Progenitor cell of endocrine pancreas (in vitro differentiated cells): Measurements from ENCODE around the gene RHOB. TPM values are rescaled to one million over a fixed set of nuclear protein-coding genes. Genes with fewer than 3 reads are reported as not detected.

ENCODE experiments used
- DNase-seq: peaks from one replicate; pipeline ENCODE4 v3.0.0; 2021; ENCODE audit warnings: low spot score; ENCODE audit not compliant: unreplicated experiment
- H3K27ac Mint-ChIP-seq: 2 replicates; pipeline ENCODE4 v1.8.0; 2021; ENCODE audit warnings: mild to moderate bottlenecking, moderate library complexity, mixed read lengths
- H3K27me3 Mint-ChIP-seq: 2 replicates; pipeline ENCODE4 v1.8.0; 2021; ENCODE audit warnings: mixed read lengths
- H3K36me3 Mint-ChIP-seq: 2 replicates; pipeline ENCODE4 v1.8.0; 2022; ENCODE audit warnings: mixed read lengths; ENCODE audit not compliant: insufficient read depth
- H3K4me1 Mint-ChIP-seq: 2 replicates; pipeline ENCODE4 v1.8.0; 2021; ENCODE audit warnings: low read depth, mixed read lengths
- H3K4me3 Mint-ChIP-seq: 2 replicates; pipeline ENCODE4 v1.8.0; 2021; ENCODE audit warnings: low read depth, mild to moderate bottlenecking, moderate library complexity, mixed read lengths
- H3K9me3 Mint-ChIP-seq: 2 replicates; pipeline ENCODE4 v1.8.0; 2021; ENCODE audit warnings: low read depth, mixed read lengths
- total RNA-seq: library from RNA; stranded (reverse); gene quantifications from 2 replicates; pipeline ENCODE4 v1.2.1, GENCODE V29; 2021
- TF ChIP-seq, protein P1 (sequence below): fragments of 200-600 bp; sonication (generic); IDR thresholded peaks from one replicate; pipeline ENCODE4 v1.5.0; 2021; ENCODE audit warnings: antibody characterized with exemption, mild to moderate bottlenecking; ENCODE audit not compliant: unreplicated experiment

RHOB gene
- total RNA-seq, 1 donor from 2014 or later: 148 TPM

GRCh38 chr2:20430461-20431300 is 16.2 kb upstream of the RHOB start:
- no peak for DNase-seq

DNA sequence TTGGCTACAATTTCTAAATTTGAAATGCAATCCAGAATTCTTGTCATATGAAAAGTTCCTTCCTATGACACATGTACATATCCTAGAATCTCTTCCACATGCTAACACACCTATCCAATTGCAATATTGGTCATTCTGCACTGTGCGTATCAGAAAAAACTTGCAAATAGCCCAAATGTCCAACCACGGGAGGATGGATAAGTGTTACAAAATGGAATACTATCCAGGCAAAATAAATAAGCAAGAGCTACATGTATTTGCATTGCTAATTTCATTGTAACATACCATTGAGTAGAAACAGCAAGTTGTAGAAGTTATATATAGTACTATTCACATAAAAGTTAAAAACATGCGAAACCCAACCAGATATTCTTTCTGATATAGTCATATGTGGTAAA is 15.6 kb upstream of the RHOB start:
- Mint-ChIP-seq H3K27me3 (peaks cover 3% of the 10 kb centered on the region), H3K36me3 (no peaks in the 10 kb centered on the region), H3K4me3 (no peak overlapping the region), H3K4me1 (peaks cover 12% of the 10 kb centered on the region), H3K27ac (no peak overlapping the region), H3K9me3 (no peaks in the 10 kb centered on the region)
- DNase-seq: no peak
- TF ChIP-seq, protein P1, sequence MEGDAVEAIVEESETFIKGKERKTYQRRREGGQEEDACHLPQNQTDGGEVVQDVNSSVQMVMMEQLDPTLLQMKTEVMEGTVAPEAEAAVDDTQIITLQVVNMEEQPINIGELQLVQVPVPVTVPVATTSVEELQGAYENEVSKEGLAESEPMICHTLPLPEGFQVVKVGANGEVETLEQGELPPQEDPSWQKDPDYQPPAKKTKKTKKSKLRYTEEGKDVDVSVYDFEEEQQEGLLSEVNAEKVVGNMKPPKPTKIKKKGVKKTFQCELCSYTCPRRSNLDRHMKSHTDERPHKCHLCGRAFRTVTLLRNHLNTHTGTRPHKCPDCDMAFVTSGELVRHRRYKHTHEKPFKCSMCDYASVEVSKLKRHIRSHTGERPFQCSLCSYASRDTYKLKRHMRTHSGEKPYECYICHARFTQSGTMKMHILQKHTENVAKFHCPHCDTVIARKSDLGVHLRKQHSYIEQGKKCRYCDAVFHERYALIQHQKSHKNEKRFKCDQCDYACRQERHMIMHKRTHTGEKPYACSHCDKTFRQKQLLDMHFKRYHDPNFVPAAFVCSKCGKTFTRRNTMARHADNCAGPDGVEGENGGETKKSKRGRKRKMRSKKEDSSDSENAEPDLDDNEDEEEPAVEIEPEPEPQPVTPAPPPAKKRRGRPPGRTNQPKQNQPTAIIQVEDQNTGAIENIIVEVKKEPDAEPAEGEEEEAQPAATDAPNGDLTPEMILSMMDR: no peak

More at GRCh38 chr2:20430461-20431300, 16.2 kb upstream of the RHOB start:
- no peak overlapping the region for H3K27ac Mint-ChIP-seq
- H3K4me3 Mint-ChIP-seq: no peak overlapping the region
- H3K36me3 Mint-ChIP-seq: no peaks in the 10 kb centered on the region
- TF ChIP-seq, protein P1: no peak
- H3K27me3 Mint-ChIP-seq: peaks cover 3% of the 10 kb centered on the region
- H3K9me3 Mint-ChIP-seq: no peaks in the 10 kb centered on the region
- peaks cover 12% of the 10 kb centered on the region for H3K4me1 Mint-ChIP-seq

DNA sequence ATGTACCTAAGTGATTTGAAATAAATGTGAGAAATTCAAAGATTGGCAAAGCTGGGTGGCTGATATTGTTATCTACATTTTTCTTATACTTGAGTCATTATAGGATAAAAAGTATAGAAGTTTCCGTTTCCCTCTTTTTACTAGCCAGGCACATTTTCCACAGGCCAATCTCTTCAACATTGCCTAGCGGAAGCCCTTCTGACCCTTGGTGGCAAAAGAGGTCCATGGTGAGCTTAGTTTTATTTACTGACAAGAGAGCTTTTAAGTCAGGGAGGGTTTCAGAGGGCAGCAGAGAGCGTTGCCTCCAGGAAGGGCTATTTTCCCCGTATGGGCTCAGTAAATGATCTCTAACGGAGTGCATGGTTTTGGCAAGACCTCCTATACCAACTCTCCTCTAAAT is 15.1 kb upstream of the RHOB start:
- H3K9me3 Mint-ChIP-seq: no peaks in the 10 kb centered on the region
- TF ChIP-seq, protein P1: no peak
- peaks cover 12% of the 10 kb centered on the region for H3K4me1 Mint-ChIP-seq
- H3K4me3 Mint-ChIP-seq: no peak overlapping the region
- H3K27me3 Mint-ChIP-seq: peaks cover 3% of the 10 kb centered on the region
- H3K27ac Mint-ChIP-seq: no peak overlapping the region
- no peaks in the 10 kb centered on the region for H3K36me3 Mint-ChIP-seq
- no peak for DNase-seq

- TF ChIP-seq, protein P1: no peak
- Mint-ChIP-seq H3K9me3 (no peaks in the 10 kb centered on the region), H3K27me3 (peaks cover 3% of the 10 kb centered on the region), H3K36me3 (no peaks in the 10 kb centered on the region), H3K4me1 (peaks cover 12% of the 10 kb centered on the region), H3K27ac (no peak overlapping the region), H3K4me3 (no peak overlapping the region)
- no peak for DNase-seq
These were observed 14.2 kb upstream of the RHOB start for GRCh38 chr2:20432714-20433113.

GRCh38 chr2:20433249-20433648 is 13.6 kb upstream of the RHOB start:
- no peaks in the 10 kb centered on the region for H3K36me3 Mint-ChIP-seq
- peaks cover 3% of the 10 kb centered on the region for H3K27me3 Mint-ChIP-seq
- DNase-seq: no peak
- no peaks in the 10 kb centered on the region for H3K9me3 Mint-ChIP-seq
- H3K27ac Mint-ChIP-seq: no peak overlapping the region
- TF ChIP-seq, protein P1: no peak
- peaks cover 12% of the 10 kb centered on the region for H3K4me1 Mint-ChIP-seq
- no peak overlapping the region for H3K4me3 Mint-ChIP-seq
